ENCODE measurements around the gene CFAP99. TPM values are rescaled to one million over a fixed set of nuclear protein-coding genes. Genes with fewer than 3 reads are reported as not detected.
"Not testable (repeated sequence)": the region's sequence is repeated elsewhere in the genome, so short reads cannot be mapped to it uniquely, and the experiment has no call there.

The CFAP99 gene
- polyA plus RNA-seq, 6 donors from 2014 or later = not detected

- H3K36me3 Mint-ChIP-seq = peaks cover 0 to 5% of the 10 kb centered on the region in 2 donors
- H3K4me3 Mint-ChIP-seq = no peak overlapping the region
- ATAC-seq (ENCODE audit: low read depth in 2 of 2) (no peak), DNase-seq (no peak)
- H3K4me1 Mint-ChIP-seq = no peaks in the 10 kb centered on the region
- H3K9me3 Mint-ChIP-seq = no peaks in the 10 kb centered on the region
- H3K27me3 Mint-ChIP-seq = peaks cover 7 to 27% (median 22%) of the 10 kb centered on the region in 3 donors
- peak overlapping the region in 1 of 6 donors; percentile 78 for H3K27ac Mint-ChIP-seq
These were observed 9.9 kb downstream of the CFAP99 start for GRCh38 chr4:2428496-2429213.

DNA sequence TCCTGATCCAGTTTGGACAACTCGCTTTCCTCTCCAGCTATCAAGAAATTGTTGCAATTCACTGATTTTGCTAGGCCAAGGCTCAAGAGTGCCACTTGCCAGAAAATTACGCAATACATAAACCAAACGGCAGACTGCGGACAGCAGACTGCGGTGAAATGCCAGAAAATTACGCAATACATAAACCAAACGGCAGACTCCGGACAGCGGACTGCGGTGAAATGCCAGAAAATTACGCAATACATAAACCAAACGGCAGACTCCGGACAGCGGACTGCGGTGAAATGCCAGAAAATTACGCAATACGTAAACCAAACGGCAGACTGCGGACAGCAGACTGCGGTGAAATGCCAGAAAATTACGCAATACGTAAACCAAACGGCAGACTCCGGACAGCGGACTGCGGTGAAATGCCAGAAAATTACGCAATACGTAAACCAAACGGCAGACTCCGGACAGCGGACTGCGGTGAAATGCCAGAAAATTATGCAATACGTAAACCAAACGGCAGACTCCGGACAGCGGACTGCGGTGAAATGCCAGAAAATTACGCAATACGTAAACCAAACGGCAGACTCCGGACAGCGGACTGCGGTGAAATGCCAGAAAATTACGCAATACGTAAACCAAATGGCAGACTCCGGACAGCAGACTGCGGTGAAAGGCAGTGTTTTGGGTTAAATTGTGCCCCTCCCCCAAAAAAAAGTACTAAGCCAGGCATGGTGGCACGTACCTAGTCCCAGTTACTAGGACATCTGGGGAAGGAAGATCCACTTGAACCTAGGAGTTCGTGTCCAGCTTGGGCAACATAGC, 11.4 kb downstream of the CFAP99 start:
- peaks cover under 1 to 21% (median 19%) of the 10 kb centered on the region in 3 donors for H3K27me3 Mint-ChIP-seq
- H3K4me1 Mint-ChIP-seq; H3K27ac Mint-ChIP-seq; H3K36me3 Mint-ChIP-seq; DNase-seq; H3K4me3 Mint-ChIP-seq; ATAC-seq (ENCODE audit: low read depth in 2 of 2); H3K9me3 Mint-ChIP-seq: not testable (repeated sequence)

DNA sequence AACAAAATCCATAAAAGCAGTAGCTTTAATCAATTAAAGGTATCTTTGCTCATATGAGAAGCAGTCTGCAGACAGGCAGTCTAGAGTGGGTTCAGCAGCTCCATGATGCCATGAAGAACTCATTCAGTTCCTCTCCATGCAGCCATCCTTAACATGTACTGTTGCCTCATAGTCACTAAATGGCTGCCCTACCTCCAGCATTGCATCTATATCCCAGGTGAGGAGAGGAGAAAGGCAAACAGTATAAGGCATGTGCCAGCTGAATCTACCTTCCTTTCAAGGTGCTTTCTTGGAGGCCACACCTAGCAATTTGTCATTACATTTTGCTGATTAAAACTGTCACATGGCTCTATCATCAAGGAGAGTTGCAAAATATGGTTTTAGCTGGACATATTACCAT, 13.2 kb downstream of the CFAP99 start:
- H3K27ac Mint-ChIP-seq = no peak overlapping the region
- no peaks in the 10 kb centered on the region for H3K4me1 Mint-ChIP-seq

DNA sequence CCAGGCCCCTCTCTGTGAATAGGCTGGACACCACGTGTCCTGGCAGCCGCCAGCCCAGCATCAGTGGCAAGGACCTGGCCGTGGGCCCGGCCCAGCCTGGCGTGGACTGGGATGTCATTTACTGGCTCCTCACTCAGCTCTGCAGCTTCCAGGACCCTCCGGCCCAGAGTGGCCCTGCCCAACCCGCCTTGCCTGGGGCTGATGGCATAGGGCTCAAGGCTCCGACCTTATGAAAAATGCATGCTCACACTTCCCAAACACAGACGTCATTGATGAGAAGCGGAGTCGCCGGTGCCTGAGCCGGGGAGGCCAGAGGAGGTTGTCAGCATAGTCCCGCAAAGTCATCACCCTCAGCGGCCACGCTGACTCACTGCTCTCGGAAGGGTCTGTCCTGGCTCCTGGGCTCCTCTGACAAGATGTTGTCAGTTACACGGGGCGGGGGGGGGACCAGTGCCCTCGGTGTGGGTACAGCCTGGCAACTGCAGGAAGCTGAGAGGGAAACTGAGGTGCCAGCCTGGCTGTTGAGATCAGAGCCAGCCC, 14.3 kb downstream of the CFAP99 start:
- no peak overlapping the region for H3K4me3 Mint-ChIP-seq
- no peaks in the 10 kb centered on the region for H3K36me3 Mint-ChIP-seq
- DNase-seq (no peak), ATAC-seq (ENCODE audit: low read depth in 2 of 2) (no peak)
- no peak overlapping the region for H3K27ac Mint-ChIP-seq
- peaks cover 0 to 19% (median 13%) of the 10 kb centered on the region in 3 donors for H3K27me3 Mint-ChIP-seq
- no peaks in the 10 kb centered on the region for H3K9me3 Mint-ChIP-seq
- no peaks in the 10 kb centered on the region for H3K4me1 Mint-ChIP-seq

More for the DNA sequence above, 13.2 kb downstream of the CFAP99 start:
- no peak overlapping the region for H3K4me3 Mint-ChIP-seq
- no peak for DNase-seq
- H3K27me3 Mint-ChIP-seq = peaks cover 0 to 20% (median 16%) of the 10 kb centered on the region in 3 donors
- no peaks in the 10 kb centered on the region for H3K36me3 Mint-ChIP-seq
- H3K9me3 Mint-ChIP-seq = no peaks in the 10 kb centered on the region
- no peak for ATAC-seq (ENCODE audit: low read depth in 2 of 2)

GRCh38 chr4:2433609-2434350, 15.0 kb downstream of the CFAP99 start:
- H3K27me3 Mint-ChIP-seq = peaks cover 0 to 12% (median 5%) of the 10 kb centered on the region in 3 donors

DNA sequence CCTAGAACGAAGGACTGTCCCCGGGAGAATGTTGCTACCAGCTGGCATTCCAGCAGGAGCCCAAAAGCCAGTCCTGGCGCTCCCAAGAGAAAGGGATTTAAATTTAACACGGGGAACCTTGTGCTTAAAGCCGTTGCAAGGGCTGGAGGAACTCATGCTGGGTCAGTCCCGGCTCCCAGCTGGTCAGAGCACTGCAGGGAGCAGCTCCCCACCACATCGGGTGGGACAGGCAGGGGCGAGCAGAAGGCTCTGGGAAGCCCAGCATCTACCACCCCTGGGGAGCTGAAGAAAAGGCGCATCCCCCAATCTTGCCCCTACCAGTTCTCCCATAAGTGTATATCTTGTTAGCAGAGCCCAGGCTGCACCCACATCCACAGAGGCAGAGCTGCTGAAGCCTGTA, 15.7 kb downstream of the CFAP99 start:
- H3K36me3 Mint-ChIP-seq = no peaks in the 10 kb centered on the region
- no peaks in the 10 kb centered on the region for H3K9me3 Mint-ChIP-seq
- DNase-seq = no peak
- peaks cover 0 to 6% (median 0%) of the 10 kb centered on the region in 3 donors for H3K27me3 Mint-ChIP-seq
- no peak overlapping the region for H3K27ac Mint-ChIP-seq
- H3K4me1 Mint-ChIP-seq = no peaks in the 10 kb centered on the region
- no peak overlapping the region for H3K4me3 Mint-ChIP-seq
- ATAC-seq (ENCODE audit: low read depth in 2 of 2) = no peak

More at GRCh38 chr4:2433609-2434350, 15.0 kb downstream of the CFAP99 start:
- Mint-ChIP-seq H3K36me3 (no peaks in the 10 kb centered on the region), H3K4me3 (no peak overlapping the region), H3K4me1 (no peaks in the 10 kb centered on the region), H3K27ac (no peak overlapping the region), H3K9me3 (no peaks in the 10 kb centered on the region)
- ATAC-seq (ENCODE audit: low read depth in 2 of 2) (no peak), DNase-seq (no peak)

GRCh38 chr4:2436301-2436700, 17.5 kb downstream of the CFAP99 start:
- Mint-ChIP-seq H3K4me1 (peaks cover 0 to under 1% (median 0%) of the 10 kb centered on the region in 3 donors), H3K27me3 (peaks cover 0 to 6% (median 0%) of the 10 kb centered on the region in 3 donors), H3K27ac (no peak overlapping the region), H3K4me3 (no peak overlapping the region), H3K9me3 (no peaks in the 10 kb centered on the region), H3K36me3 (no peaks in the 10 kb centered on the region)
- ATAC-seq (ENCODE audit: low read depth in 2 of 2) (no peak), DNase-seq (no peak)

- no peaks in the 10 kb centered on the region for H3K36me3 Mint-ChIP-seq
- no peak overlapping the region for H3K4me3 Mint-ChIP-seq
- H3K27me3 Mint-ChIP-seq = peaks cover 0 to 6% (median 0%) of the 10 kb centered on the region in 3 donors
- DNase-seq (no peak), ATAC-seq (ENCODE audit: low read depth in 2 of 2) (no peak)
- H3K27ac Mint-ChIP-seq = no peak overlapping the region
- H3K9me3 Mint-ChIP-seq = no peaks in the 10 kb centered on the region
- peaks cover 2 to 6% (median 4%) of the 10 kb centered on the region in 3 donors for H3K4me1 Mint-ChIP-seq
These were observed 18.2 kb downstream of the CFAP99 start for GRCh38 chr4:2436761-2437474.

DNA sequence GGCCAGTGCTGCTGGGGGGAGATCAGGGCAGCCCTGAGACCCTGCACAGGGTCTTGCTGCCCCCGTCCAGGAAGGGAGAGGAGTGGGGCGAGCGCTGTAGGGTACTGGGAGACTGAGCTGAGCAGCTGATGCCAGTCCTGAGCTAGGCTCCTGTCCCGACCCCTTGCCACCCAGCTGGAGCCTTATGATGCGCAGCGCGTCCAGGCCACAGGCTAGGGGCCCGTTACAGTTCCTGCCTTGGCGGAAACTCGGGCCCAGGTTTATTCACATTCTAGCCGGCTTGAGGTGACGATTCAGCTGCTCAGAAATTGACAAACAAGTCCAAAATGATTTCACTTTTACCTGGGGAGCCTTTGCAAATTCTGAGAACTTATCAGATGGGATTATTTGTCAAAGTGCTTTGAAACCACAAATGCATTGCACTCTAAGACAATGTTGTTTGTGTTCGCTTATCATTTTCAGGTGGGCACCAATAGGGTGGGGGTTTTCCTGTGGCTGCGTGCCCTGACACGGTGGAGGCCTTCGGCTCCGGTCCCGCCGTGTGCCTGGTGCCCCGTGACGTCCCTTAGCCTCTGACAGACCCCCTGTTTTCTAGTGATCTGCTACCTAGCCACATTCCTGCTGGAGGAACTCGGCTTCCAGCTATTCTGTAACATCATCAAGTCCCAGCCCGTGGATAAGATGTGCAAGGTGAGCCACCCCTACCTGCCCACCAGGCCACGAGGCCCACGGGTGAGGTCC, 18.9 kb downstream of the CFAP99 start:
- Mint-ChIP-seq H3K36me3 (no peaks in the 10 kb centered on the region), H3K27me3 (peaks cover 0 to 6% (median 0%) of the 10 kb centered on the region in 3 donors), H3K27ac (no peak overlapping the region), H3K4me1 (peaks cover 2 to 8% (median 4%) of the 10 kb centered on the region in 3 donors), H3K9me3 (no peaks in the 10 kb centered on the region), H3K4me3 (no peak overlapping the region)
- ATAC-seq (ENCODE audit: low read depth in 2 of 2) (no peak), DNase-seq (no peak)

GRCh38 chr4:2438822-2439718, 20.3 kb downstream of the CFAP99 start:
- Mint-ChIP-seq H3K4me1 (peaks cover 2 to 8% (median 4%) of the 10 kb centered on the region in 3 donors), H3K9me3 (no peaks in the 10 kb centered on the region), H3K4me3 (peak overlapping the region in 1 of 8 donors; percentile 33), H3K27ac (no peak overlapping the region), H3K27me3 (peaks cover 0 to under 1% (median 0%) of the 10 kb centered on the region in 3 donors), H3K36me3 (no peaks in the 10 kb centered on the region)
- DNase-seq (no peak), ATAC-seq (ENCODE audit: low read depth in 2 of 2) (no peak)

DNA sequence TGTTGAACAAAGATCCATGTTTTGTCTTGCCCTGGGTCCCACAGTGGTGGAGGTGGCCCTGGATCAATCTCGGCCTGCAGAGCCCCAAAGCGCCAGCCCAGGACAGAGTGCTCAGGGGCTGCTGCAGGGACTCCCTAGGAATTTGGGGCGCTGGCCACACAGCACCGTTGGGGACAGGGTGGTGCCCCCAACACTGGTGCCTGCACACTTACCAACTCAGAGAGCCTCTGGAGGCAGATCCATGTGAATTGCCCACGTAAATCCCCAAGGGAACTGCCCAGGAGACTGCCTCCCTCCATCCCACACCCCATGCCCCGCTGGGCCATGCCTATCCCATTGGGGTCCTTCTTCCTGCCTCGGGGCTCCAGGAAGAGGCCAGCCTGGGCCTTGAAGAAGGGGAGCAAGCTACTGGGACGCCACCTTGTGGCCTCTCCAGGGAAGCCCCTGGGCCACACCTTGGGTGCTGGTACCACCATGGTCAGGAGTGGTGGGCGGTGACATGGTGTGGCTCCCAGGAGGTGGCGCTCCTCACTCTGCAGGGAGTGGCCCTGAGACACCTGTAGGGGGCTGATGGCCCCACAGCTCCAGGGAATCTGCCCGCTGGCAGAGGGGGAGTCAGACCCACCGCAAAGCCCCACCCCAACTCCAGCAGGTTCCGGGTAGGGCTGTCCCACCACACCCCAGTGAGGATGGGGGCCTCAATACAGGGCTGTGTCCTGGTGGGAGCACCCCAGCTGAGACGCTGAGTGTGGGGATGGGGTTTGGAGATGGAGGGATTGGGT, 22.8 kb downstream of the CFAP99 start:
- H3K36me3 Mint-ChIP-seq = no peaks in the 10 kb centered on the region
- no peaks in the 10 kb centered on the region for H3K27me3 Mint-ChIP-seq
- peak overlapping the region in 2 of 6 donors; percentile 47 to 71 for H3K27ac Mint-ChIP-seq
- ATAC-seq (ENCODE audit: low read depth in 2 of 2) (peak; percentile 97), DNase-seq (peak; percentile 61)
- peaks cover 2 to 8% (median 4%) of the 10 kb centered on the region in 3 donors for H3K4me1 Mint-ChIP-seq
- H3K4me3 Mint-ChIP-seq = peak overlapping the region in 1 of 8 donors; percentile 83
- H3K9me3 Mint-ChIP-seq = no peaks in the 10 kb centered on the region

Measured in naive B cell (primary cell).